HEK293 (cell line): ENCODE data around the gene COL19A1.

Experiments
- CTCF ChIA-PET: fragments of 350-600 bp; formaldehyde crosslinking; extraction: SDS; loops from one replicate; lab custom pipeline; 2021; ENCODE audit warnings: antibody characterized with exemption; lab: Yijun Ruan, JAX
- POLR2A ChIA-PET: fragments of 300-600 bp; formaldehyde crosslinking; extraction: SDS; loops from one replicate; lab custom pipeline; 2020; ENCODE audit warnings: antibody characterized with exemption, inconsistent platforms; lab: Yijun Ruan, JAX
- H3K27ac ChIP-seq: fragments of 200-500 bp; sonication (Bioruptor generic); 2 replicates; pipeline ENCODE4 v1.5.1; 2014; ENCODE audit warnings: low read depth, low read length, control low read depth, inconsistent platforms; ENCODE audit errors: extremely low read depth
- H3K36me3 ChIP-seq, 2 experiments: fragments of 200-500 bp in 1 of 2; sonication (Bioruptor generic) in 1 of 2; 1 replicate in 1 of 2; 2 replicates in 1 of 2; pipeline ENCODE4 v1.5.1; 2014 to 2017; ENCODE audit warnings: inconsistent platforms in 2 of 2, low read length in 2 of 2; ENCODE audit not compliant: control insufficient read depth in 2 of 2, insufficient read depth in 1 of 2
- H3K4me1 ChIP-seq: fragments of 200-500 bp; sonication (Bioruptor generic); 2 replicates; pipeline ENCODE4 v1.5.1; 2014; ENCODE audit warnings: mild to moderate bottlenecking, low read length, inconsistent platforms; ENCODE audit not compliant: control insufficient read depth, insufficient read depth
- H3K4me3 ChIP-seq: 2 replicates; pipeline ENCODE4 v1.5.1; 2011; ENCODE audit warnings: low read depth, mild to moderate bottlenecking, control low read depth, low read length, moderate library complexity
- H3K9me3 ChIP-seq: fragments of 200-500 bp; sonication (Bioruptor generic); 2 replicates; pipeline ENCODE4 v1.5.1; 2014; ENCODE audit warnings: low read depth, low read length, inconsistent platforms; ENCODE audit not compliant: control insufficient read depth, insufficient read depth
- ATF2 ChIP-seq: fragments of 450-650 bp; formaldehyde crosslinking; IDR thresholded peaks from 2 replicates; pipeline ENCODE4 v1.5.1; 2016; ENCODE audit warnings: missing biosample characterization, missing genetic modification characterization, low read depth
- GFI1B ChIP-seq: fragments of 450-650 bp; formaldehyde crosslinking; IDR thresholded peaks from 2 replicates; pipeline ENCODE4 v1.5.1; 2016; ENCODE audit warnings: missing biosample characterization, missing genetic modification characterization
- MZF1 ChIP-seq: fragments of 450-650 bp; formaldehyde crosslinking; IDR thresholded peaks from 2 replicates; pipeline ENCODE4 v1.5.1; 2017; ENCODE audit warnings: missing biosample characterization, missing genetic modification characterization, borderline replicate concordance
- SCRT1 ChIP-seq: fragments of 450-650 bp; formaldehyde crosslinking; IDR thresholded peaks from 2 replicates; pipeline ENCODE4 v1.5.1; 2016; ENCODE audit warnings: missing biosample characterization, missing genetic modification characterization, borderline replicate concordance
- SCRT2 ChIP-seq: fragments of 450-650 bp; formaldehyde crosslinking; IDR thresholded peaks from 2 replicates; pipeline ENCODE4 v1.5.1; 2016; ENCODE audit warnings: missing biosample characterization, missing genetic modification characterization
- ZFP3 ChIP-seq: fragments of 450-650 bp; formaldehyde crosslinking; IDR thresholded peaks from 2 replicates; pipeline ENCODE4 v1.5.1; 2016; ENCODE audit warnings: low read depth, missing biosample characterization, missing genetic modification characterization
- ZNF248 ChIP-seq: fragments of 450-650 bp; formaldehyde crosslinking; IDR thresholded peaks from 2 replicates; pipeline ENCODE4 v1.5.1; 2017; ENCODE audit warnings: missing biosample characterization, missing genetic modification characterization
- ZNF292 ChIP-seq: fragments of 450-650 bp; formaldehyde crosslinking; IDR thresholded peaks from 2 replicates; pipeline ENCODE4 v1.5.1; 2016; ENCODE audit warnings: low read depth, missing biosample characterization, missing genetic modification characterization, borderline replicate concordance
- ZNF596 ChIP-seq: fragments of 450-650 bp; IDR thresholded peaks from 2 replicates; pipeline ENCODE4 v1.5.0; 2018; ENCODE audit warnings: missing biosample characterization, mild to moderate bottlenecking, missing genetic modification characterization, moderate library complexity
- ZNF654 ChIP-seq: fragments of 450-650 bp; formaldehyde crosslinking; IDR thresholded peaks from 2 replicates; pipeline ENCODE4 v1.5.1; 2016; ENCODE audit warnings: low read depth, missing biosample characterization, missing genetic modification characterization
- ZNF692 ChIP-seq: fragments of 450-650 bp; formaldehyde crosslinking; IDR thresholded peaks from 2 replicates; pipeline ENCODE4 v1.5.1; 2016; ENCODE audit warnings: missing biosample characterization, missing genetic modification characterization
- ZSCAN23 ChIP-seq: fragments of 450-650 bp; formaldehyde crosslinking; IDR thresholded peaks from 2 replicates; pipeline ENCODE4 v1.5.1; 2016; ENCODE audit warnings: missing biosample characterization, missing genetic modification characterization
- TF ChIP-seq, protein P1 (sequence below): fragments of 450-650 bp; formaldehyde crosslinking; IDR thresholded peaks from 2 replicates; pipeline ENCODE4 v1.5.1; 2016; ENCODE audit warnings: missing biosample characterization, missing genetic modification characterization, borderline replicate concordance
- TF ChIP-seq, protein P2 (sequence below): fragments of 450-650 bp; formaldehyde crosslinking; IDR thresholded peaks from 2 replicates; pipeline ENCODE4 v1.5.1; 2016; ENCODE audit warnings: missing biosample characterization, missing genetic modification characterization, borderline replicate concordance

The COL19A1 gene

GRCh38 chr6:69835414-69836179 lies 30.8 kb upstream of the COL19A1 start (continued):
- TF ChIP-seq, protein P1, sequence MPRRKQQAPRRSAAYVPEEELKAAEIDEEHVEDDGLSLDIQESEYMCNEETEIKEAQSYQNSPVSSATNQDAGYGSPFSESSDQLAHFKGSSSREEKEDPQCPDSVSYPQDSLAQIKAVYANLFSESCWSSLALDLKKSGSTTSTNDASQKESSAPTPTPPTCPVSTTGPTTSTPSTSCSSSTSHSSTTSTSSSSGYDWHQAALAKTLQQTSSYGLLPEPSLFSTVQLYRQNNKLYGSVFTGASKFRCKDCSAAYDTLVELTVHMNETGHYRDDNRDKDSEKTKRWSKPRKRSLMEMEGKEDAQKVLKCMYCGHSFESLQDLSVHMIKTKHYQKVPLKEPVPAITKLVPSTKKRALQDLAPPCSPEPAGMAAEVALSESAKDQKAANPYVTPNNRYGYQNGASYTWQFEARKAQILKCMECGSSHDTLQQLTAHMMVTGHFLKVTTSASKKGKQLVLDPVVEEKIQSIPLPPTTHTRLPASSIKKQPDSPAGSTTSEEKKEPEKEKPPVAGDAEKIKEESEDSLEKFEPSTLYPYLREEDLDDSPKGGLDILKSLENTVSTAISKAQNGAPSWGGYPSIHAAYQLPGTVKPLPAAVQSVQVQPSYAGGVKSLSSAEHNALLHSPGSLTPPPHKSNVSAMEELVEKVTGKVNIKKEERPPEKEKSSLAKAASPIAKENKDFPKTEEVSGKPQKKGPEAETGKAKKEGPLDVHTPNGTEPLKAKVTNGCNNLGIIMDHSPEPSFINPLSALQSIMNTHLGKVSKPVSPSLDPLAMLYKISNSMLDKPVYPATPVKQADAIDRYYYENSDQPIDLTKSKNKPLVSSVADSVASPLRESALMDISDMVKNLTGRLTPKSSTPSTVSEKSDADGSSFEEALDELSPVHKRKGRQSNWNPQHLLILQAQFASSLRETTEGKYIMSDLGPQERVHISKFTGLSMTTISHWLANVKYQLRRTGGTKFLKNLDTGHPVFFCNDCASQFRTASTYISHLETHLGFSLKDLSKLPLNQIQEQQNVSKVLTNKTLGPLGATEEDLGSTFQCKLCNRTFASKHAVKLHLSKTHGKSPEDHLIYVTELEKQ (tag by site-specific recombination), result no peak

DNA sequence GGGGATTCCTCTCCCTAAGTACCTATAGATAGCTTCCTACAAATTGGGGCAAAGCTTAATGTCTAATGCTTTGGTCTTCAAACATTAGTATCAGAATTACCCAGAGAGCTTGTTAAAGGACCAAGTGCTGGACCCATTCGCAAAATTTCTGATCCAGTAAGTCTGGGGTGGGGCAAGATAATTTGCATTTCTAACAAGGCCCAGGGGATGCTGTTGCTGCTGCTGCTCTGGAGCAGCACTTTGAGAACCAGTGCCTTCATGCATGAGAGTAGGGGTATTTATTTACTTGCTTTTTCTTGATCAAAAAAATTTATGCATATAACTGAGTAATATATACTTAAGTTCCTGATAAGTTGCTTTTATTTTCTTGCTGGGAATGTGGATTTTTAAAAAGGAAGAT lies 24.5 kb upstream of the COL19A1 start:
- Histone ChIP-seq H3K4me1 (no peaks in the 10 kb centered on the region), H3K9me3 (no peaks in the 10 kb centered on the region), H3K4me3 (no peak overlapping the region), H3K36me3 (no peaks in the 10 kb centered on the region), H3K27ac (no peak overlapping the region)
- TF ChIP-seq ZNF596 (tag by site-specific recombination) (no peak), ZNF692 (no peak), ZNF248 (tag by site-specific recombination) (no peak), MZF1 (tag by site-specific recombination) (no peak), ZSCAN23 (tag by site-specific recombination) (no peak), SCRT2 (tag by site-specific recombination) (no peak), SCRT1 (tag by site-specific recombination) (no peak), ZNF292 (tag by site-specific recombination) (no peak), ZNF654 (tag by site-specific recombination) (no peak)
- TF ChIP-seq, protein P2, sequence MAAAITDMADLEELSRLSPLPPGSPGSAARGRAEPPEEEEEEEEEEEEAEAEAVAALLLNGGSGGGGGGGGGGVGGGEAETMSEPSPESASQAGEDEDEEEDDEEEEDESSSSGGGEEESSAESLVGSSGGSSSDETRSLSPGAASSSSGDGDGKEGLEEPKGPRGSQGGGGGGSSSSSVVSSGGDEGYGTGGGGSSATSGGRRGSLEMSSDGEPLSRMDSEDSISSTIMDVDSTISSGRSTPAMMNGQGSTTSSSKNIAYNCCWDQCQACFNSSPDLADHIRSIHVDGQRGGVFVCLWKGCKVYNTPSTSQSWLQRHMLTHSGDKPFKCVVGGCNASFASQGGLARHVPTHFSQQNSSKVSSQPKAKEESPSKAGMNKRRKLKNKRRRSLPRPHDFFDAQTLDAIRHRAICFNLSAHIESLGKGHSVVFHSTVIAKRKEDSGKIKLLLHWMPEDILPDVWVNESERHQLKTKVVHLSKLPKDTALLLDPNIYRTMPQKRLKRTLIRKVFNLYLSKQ (tag by site-specific recombination), result no peak
- CTCF ChIA-PET, result interaction anchor here (0.8 to 1.1 kb wide), 3 partner anchors 119 to 324 kb away, joined by 3 to 5 read pairs (median 3); no protein-coding TSS in a partner anchor
- POLR2A ChIA-PET, result no interaction called here

DNA sequence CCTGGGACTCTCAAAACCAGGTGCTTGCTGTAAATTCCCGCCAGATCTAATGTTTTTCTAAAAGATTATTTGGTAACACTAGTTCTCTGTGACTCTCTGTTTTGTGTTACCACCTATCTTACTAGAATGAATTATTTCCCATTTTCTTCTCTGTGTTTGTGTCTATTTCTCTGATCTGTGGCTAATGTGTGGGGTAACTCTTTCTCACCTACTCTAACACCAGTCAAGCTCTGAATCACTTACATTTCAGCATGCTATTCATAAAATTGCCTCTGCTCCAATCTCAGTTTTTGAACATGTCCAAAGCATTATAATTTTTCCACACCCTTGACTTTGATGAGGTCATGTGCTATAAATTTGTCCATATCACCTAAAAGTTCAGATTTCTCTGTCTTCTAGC lies 23.2 kb upstream of the COL19A1 start:
- no peaks in the 10 kb centered on the region for H3K9me3 ChIP-seq
- TF ChIP-seq GFI1B (tag by site-specific recombination) (peak; percentile 26; the same call in 1 of the 2 replicates), ZFP3 (no peak), ATF2 (tag by site-specific recombination) (peak; percentile 51; the same call in 1 of the 2 replicates)
- H3K4me3 ChIP-seq, result no peak overlapping the region
- ChIA-PET POLR2A (no interaction called here), CTCF (interaction anchor here (0.7 to 1.6 kb wide), 3 partner anchors 18 to 323 kb away, joined by 3 to 6 read pairs (median 5); no protein-coding TSS in a partner anchor)
- H3K4me1 ChIP-seq, result no peaks in the 10 kb centered on the region
- H3K27ac ChIP-seq, result no peak overlapping the region
- no peaks in the 10 kb centered on the region for H3K36me3 ChIP-seq
